ENCODE measurements around the gene TRANK1. TPM values are rescaled to one million over a fixed set of nuclear protein-coding genes. Genes with fewer than 3 reads are reported as not detected.

The TRANK1 gene
- total RNA-seq (ENCODE audit: unreplicated experiment), result 0.51 TPM
- long read RNA-seq, result 0 reads

DNA sequence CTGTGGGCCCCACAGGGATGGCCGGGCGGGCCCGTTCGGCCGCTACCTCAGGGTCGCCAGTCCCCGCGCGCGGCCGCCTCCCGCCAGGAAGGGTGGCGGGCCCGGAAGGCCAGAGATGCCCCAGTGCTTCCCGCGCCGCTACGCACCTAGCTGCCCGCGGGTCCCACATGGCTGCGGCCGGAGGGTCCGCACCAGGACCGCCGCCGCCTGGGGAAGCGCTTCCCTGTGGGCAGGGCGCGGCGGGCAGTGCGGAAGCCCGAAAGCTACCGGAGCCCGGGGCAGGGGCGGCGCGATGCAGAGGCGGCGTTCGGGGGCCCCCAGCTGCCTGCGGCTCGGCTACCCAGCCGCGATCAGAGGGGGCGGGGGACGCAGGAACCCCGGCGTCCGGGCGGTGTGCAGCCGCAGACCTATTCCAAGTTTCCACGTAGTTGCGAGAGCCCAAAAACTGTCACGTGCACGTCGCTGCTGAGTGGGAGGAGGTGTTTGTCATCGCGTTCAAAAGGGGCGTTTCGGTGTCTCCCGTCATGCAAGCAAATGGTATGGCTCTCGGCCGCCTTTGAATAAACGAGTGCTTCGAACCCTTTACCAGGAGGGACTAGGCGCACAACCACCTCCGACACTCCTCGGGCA is at the start of gene TRANK1:
TRANK1 (minus strand) TSS at position 414 of the 630 bp plus-strand sequence; CDS start at position 169, 245 bp downstream.
- TF ChIP-seq, protein P1, sequence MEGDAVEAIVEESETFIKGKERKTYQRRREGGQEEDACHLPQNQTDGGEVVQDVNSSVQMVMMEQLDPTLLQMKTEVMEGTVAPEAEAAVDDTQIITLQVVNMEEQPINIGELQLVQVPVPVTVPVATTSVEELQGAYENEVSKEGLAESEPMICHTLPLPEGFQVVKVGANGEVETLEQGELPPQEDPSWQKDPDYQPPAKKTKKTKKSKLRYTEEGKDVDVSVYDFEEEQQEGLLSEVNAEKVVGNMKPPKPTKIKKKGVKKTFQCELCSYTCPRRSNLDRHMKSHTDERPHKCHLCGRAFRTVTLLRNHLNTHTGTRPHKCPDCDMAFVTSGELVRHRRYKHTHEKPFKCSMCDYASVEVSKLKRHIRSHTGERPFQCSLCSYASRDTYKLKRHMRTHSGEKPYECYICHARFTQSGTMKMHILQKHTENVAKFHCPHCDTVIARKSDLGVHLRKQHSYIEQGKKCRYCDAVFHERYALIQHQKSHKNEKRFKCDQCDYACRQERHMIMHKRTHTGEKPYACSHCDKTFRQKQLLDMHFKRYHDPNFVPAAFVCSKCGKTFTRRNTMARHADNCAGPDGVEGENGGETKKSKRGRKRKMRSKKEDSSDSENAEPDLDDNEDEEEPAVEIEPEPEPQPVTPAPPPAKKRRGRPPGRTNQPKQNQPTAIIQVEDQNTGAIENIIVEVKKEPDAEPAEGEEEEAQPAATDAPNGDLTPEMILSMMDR (IDR thresholded peaks at IDR 0.05; ENCODE audit: partially characterized antibody, unreplicated experiment), result no peak
- Mint-ChIP-seq H3K4me3 (ENCODE audit: unreplicated experiment) (peak within 1 kb of the TSS; percentile 84), H3K27ac (ENCODE audit: unreplicated experiment) (no peak within 1 kb of the TSS), H3K4me1 (ENCODE audit: low read depth, unreplicated experiment) (no peaks in the 10 kb centered on the region), H3K9me3 (ENCODE audit: unreplicated experiment) (peaks cover 3% of the 10 kb centered on the region), H3K27me3 (ENCODE audit: unreplicated experiment) (peaks cover 19% of the 10 kb centered on the region), H3K36me3 (ENCODE audit: unreplicated experiment) (peaks cover 17% of the 10 kb centered on the region)
- DNase-seq, result no peak

- peak; percentile 96 for DNase-seq
- Mint-ChIP-seq H3K4me3 (ENCODE audit: unreplicated experiment) (no peak within 1 kb of the TSS), H3K36me3 (ENCODE audit: unreplicated experiment) (no peaks in the 10 kb centered on the region), H3K9me3 (ENCODE audit: unreplicated experiment) (peaks cover 2% of the 10 kb centered on the region), H3K27me3 (ENCODE audit: unreplicated experiment) (no peaks in the 10 kb centered on the region), H3K4me1 (ENCODE audit: low read depth, unreplicated experiment) (peaks cover 18% of the 10 kb centered on the region), H3K27ac (ENCODE audit: unreplicated experiment) (no peak within 1 kb of the TSS)
- TF ChIP-seq, protein P1 (IDR thresholded peaks at IDR 0.05; ENCODE audit: partially characterized antibody, unreplicated experiment), result no peak
These were observed 48.8 kb upstream of the TRANK1 start, which contains the start of gene MLH1 for GRCh38 chr3:36993326-36994283. MLH1 (plus strand) TSS chr3:36993518; CDS start chr3:36993548, 30 bp downstream.

DNA sequence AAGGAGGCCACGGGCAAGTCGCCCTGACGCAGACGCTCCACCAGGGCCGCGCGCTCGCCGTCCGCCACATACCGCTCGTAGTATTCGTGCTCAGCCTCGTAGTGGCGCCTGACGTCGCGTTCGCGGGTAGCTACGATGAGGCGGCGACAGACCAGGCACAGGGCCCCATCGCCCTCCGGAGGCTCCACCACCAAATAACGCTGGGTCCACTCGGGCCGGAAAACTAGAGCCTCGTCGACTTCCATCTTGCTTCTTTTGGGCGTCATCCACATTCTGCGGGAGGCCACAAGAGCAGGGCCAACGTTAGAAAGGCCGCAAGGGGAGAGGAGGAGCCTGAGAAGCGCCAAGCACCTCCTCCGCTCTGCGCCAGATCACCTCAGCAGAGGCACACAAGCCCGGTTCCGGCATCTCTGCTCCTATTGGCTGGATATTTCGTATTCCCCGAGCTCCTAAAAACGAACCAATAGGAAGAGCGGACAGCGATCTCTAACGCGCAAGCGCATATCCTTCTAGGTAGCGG is 48.0 kb upstream of the TRANK1 start, which contains the start of gene EPM2AIP1:
EPM2AIP1 (minus strand) TSS at position 326 of the 520 bp plus-strand sequence; CDS start at position 272, 54 bp downstream.
- Mint-ChIP-seq H3K9me3 (ENCODE audit: unreplicated experiment) (peaks cover 2% of the 10 kb centered on the region), H3K36me3 (ENCODE audit: unreplicated experiment) (no peaks in the 10 kb centered on the region), H3K27me3 (ENCODE audit: unreplicated experiment) (no peaks in the 10 kb centered on the region), H3K4me1 (ENCODE audit: low read depth, unreplicated experiment) (peaks cover 26% of the 10 kb centered on the region), H3K4me3 (ENCODE audit: unreplicated experiment) (no peak within 1 kb of the TSS), H3K27ac (ENCODE audit: unreplicated experiment) (no peak within 1 kb of the TSS)
- TF ChIP-seq, protein P1 (IDR thresholded peaks at IDR 0.05; ENCODE audit: partially characterized antibody, unreplicated experiment), result peak; percentile 39
- DNase-seq, result peak; percentile 83

GRCh38 chr3:36991923-36992805 is 47.3 kb upstream of the TRANK1 start:
- no peak overlapping the region for H3K27ac Mint-ChIP-seq (ENCODE audit: unreplicated experiment)
- peaks cover 27% of the 10 kb centered on the region for H3K4me1 Mint-ChIP-seq (ENCODE audit: low read depth, unreplicated experiment)
- H3K4me3 Mint-ChIP-seq (ENCODE audit: unreplicated experiment), result no peak overlapping the region
- H3K27me3 Mint-ChIP-seq (ENCODE audit: unreplicated experiment), result no peaks in the 10 kb centered on the region
- peaks cover 2% of the 10 kb centered on the region for H3K9me3 Mint-ChIP-seq (ENCODE audit: unreplicated experiment)
- no peaks in the 10 kb centered on the region for H3K36me3 Mint-ChIP-seq (ENCODE audit: unreplicated experiment)
- TF ChIP-seq, protein P1 (IDR thresholded peaks at IDR 0.05; ENCODE audit: partially characterized antibody, unreplicated experiment), result no peak
- DNase-seq, result no peak

Data from glutamatergic neuron (in vitro differentiated cells).